Measurements from ENCODE around the gene ANKRD27.

Gene ANKRD27

GRCh38 chr19:32614916-32615315 is 60.1 kb downstream of the ANKRD27 start:
- Histone ChIP-seq H3K27ac (no peak overlapping the region), H3K4me2 (no peak overlapping the region), H3K27me3 (no peaks in the 10 kb centered on the region), H3K4me1 (no peaks in the 10 kb centered on the region), H3K4me3 (no peak overlapping the region), H3K9me3 (replicated peaks in 1 of 11) (peaks cover 0 to 12% (median 5%) of the 10 kb centered on the region in 11 experiments; a peak in 9 of 22 replicates), H3K36me3 (peaks cover 86 to 100% (median 92%) of the 10 kb centered on the region in 11 experiments), H4K20me1 (peaks cover 0 to 7% (median 0%) of the 10 kb centered on the region in 11 experiments; a peak in 1 of 22 replicates), H3K9ac (no peak overlapping the region)
- no peak for TF ChIP-seq Cebpa-rat (IDR thresholded peaks at IDR 0.05)

GRCh38 chr19:32613008-32613407 is 62.0 kb downstream of the ANKRD27 start:
- H3K36me3 ChIP-seq, result peaks cover 80 to 99% (median 90%) of the 10 kb centered on the region in 11 experiments
- TF ChIP-seq Cebpa-rat (IDR thresholded peaks at IDR 0.05), result no peak
- H3K4me1 ChIP-seq, result no peaks in the 10 kb centered on the region
- H3K4me3 ChIP-seq, result no peak overlapping the region
- no peak overlapping the region for H3K27ac ChIP-seq
- no peak overlapping the region for H3K4me2 ChIP-seq
- no peaks in the 10 kb centered on the region for H3K27me3 ChIP-seq
- H3K9ac ChIP-seq, result no peak overlapping the region
- H4K20me1 ChIP-seq, result no peaks in the 10 kb centered on the region
- H3K9me3 ChIP-seq (replicated peaks in 1 of 11), result peaks cover 0 to 12% (median 5%) of the 10 kb centered on the region in 11 experiments; a peak in 9 of 22 replicates

GRCh38 chr19:32611161-32611560 is 63.8 kb downstream of the ANKRD27 start:
- Histone ChIP-seq H3K27ac (no peak overlapping the region), H3K36me3 (peaks cover 81 to 99% (median 90%) of the 10 kb centered on the region in 11 experiments)
- no peak for TF ChIP-seq Cebpa-rat (IDR thresholded peaks at IDR 0.05)

GRCh38 chr19:32607479-32607878 is 67.5 kb downstream of the ANKRD27 start:
- H4K20me1 ChIP-seq, result peaks cover 0 to 14% (median 0%) of the 10 kb centered on the region in 11 experiments; a peak in 3 of 22 replicates
- no peak overlapping the region for H3K27ac ChIP-seq
- no peaks in the 10 kb centered on the region for H3K27me3 ChIP-seq
- no peaks in the 10 kb centered on the region for H3K4me1 ChIP-seq
- H3K4me2 ChIP-seq, result no peak overlapping the region
- H3K36me3 ChIP-seq, result peaks cover 81 to 99% (median 90%) of the 10 kb centered on the region in 11 experiments
- no peaks in the 10 kb centered on the region for H3K9me3 ChIP-seq (replicated peaks in 1 of 11)
- no peak overlapping the region for H3K4me3 ChIP-seq
- TF ChIP-seq Cebpa-rat (IDR thresholded peaks at IDR 0.05), result no peak
- H3K9ac ChIP-seq, result no peak overlapping the region

More at GRCh38 chr19:32611161-32611560, 63.8 kb downstream of the ANKRD27 start:
- H3K4me3 ChIP-seq, result no peak overlapping the region
- H3K9me3 ChIP-seq (replicated peaks in 1 of 11), result peaks cover 0 to 12% (median 5%) of the 10 kb centered on the region in 11 experiments; a peak in 9 of 22 replicates
- H4K20me1 ChIP-seq, result no peaks in the 10 kb centered on the region
- H3K27me3 ChIP-seq, result no peaks in the 10 kb centered on the region
- H3K4me1 ChIP-seq, result no peaks in the 10 kb centered on the region
- H3K4me2 ChIP-seq, result no peak overlapping the region
- no peak overlapping the region for H3K9ac ChIP-seq

- no peak overlapping the region for H3K4me2 ChIP-seq
- no peak for TF ChIP-seq Cebpa-rat (IDR thresholded peaks at IDR 0.05)
- no peak overlapping the region for H3K9ac ChIP-seq
- no peak overlapping the region for H3K4me3 ChIP-seq
- H3K27me3 ChIP-seq, result no peaks in the 10 kb centered on the region
- H3K9me3 ChIP-seq (replicated peaks in 1 of 11), result no peaks in the 10 kb centered on the region
- peaks cover 0 to 14% (median 0%) of the 10 kb centered on the region in 11 experiments; a peak in 3 of 22 replicates for H4K20me1 ChIP-seq
- no peaks in the 10 kb centered on the region for H3K4me1 ChIP-seq
- H3K27ac ChIP-seq, result no peak overlapping the region
- peaks cover 84 to 100% (median 92%) of the 10 kb centered on the region in 11 experiments for H3K36me3 ChIP-seq
Observed at GRCh38 chr19:32606289-32606688, 68.7 kb downstream of the ANKRD27 start.

GRCh38 chr19:32605544-32605943 is 69.4 kb downstream of the ANKRD27 start:
- no peak overlapping the region for H3K4me3 ChIP-seq
- no peak overlapping the region for H3K9ac ChIP-seq
- H3K27me3 ChIP-seq, result no peaks in the 10 kb centered on the region
- no peaks in the 10 kb centered on the region for H3K9me3 ChIP-seq (replicated peaks in 1 of 11)
- no peak overlapping the region for H3K4me2 ChIP-seq
- no peaks in the 10 kb centered on the region for H3K4me1 ChIP-seq
- no peak for TF ChIP-seq Cebpa-rat (IDR thresholded peaks at IDR 0.05)
- no peak overlapping the region for H3K27ac ChIP-seq
- peaks cover 0 to 14% (median 0%) of the 10 kb centered on the region in 11 experiments; a peak in 3 of 22 replicates for H4K20me1 ChIP-seq
- peaks cover 84 to 100% (median 92%) of the 10 kb centered on the region in 11 experiments for H3K36me3 ChIP-seq

GRCh38 chr19:32603961-32604360 is 71.0 kb downstream of the ANKRD27 start:
- Histone ChIP-seq H3K4me1 (no peaks in the 10 kb centered on the region), H3K27me3 (no peaks in the 10 kb centered on the region), H3K36me3 (peaks cover 89 to 100% (median 97%) of the 10 kb centered on the region in 11 experiments), H3K27ac (no peak overlapping the region), H4K20me1 (peaks cover 0 to 14% (median 0%) of the 10 kb centered on the region in 11 experiments; a peak in 4 of 22 replicates), H3K4me3 (no peak overlapping the region), H3K9ac (no peak overlapping the region), H3K4me2 (no peak overlapping the region), H3K9me3 (replicated peaks in 1 of 11) (no peaks in the 10 kb centered on the region)
- no peak for TF ChIP-seq Cebpa-rat (IDR thresholded peaks at IDR 0.05)

- Histone ChIP-seq H3K9me3 (replicated peaks in 1 of 11) (no peaks in the 10 kb centered on the region), H4K20me1 (peaks cover 0 to 25% (median 0%) of the 10 kb centered on the region in 11 experiments; a peak in 4 of 22 replicates), H3K36me3 (peaks cover 94 to 100% (median 99%) of the 10 kb centered on the region in 11 experiments), H3K9ac (no peak overlapping the region), H3K27ac (no peak overlapping the region), H3K27me3 (no peaks in the 10 kb centered on the region), H3K4me1 (no peaks in the 10 kb centered on the region), H3K4me3 (no peak overlapping the region), H3K4me2 (no peak overlapping the region)
- no peak for TF ChIP-seq Cebpa-rat (IDR thresholded peaks at IDR 0.05)
Observed at GRCh38 chr19:32599736-32600157, 75.2 kb downstream of the ANKRD27 start.

- H3K4me2 ChIP-seq, result no peak overlapping the region
- H4K20me1 ChIP-seq, result peaks cover 0 to 25% (median 0%) of the 10 kb centered on the region in 11 experiments; a peak in 4 of 22 replicates
- H3K9ac ChIP-seq, result no peak overlapping the region
- no peaks in the 10 kb centered on the region for H3K9me3 ChIP-seq (replicated peaks in 1 of 11)
- no peak overlapping the region for H3K27ac ChIP-seq
- H3K27me3 ChIP-seq, result no peaks in the 10 kb centered on the region
- TF ChIP-seq Cebpa-rat (IDR thresholded peaks at IDR 0.05), result no peak
- no peaks in the 10 kb centered on the region for H3K4me1 ChIP-seq
- H3K36me3 ChIP-seq, result peaks cover 94 to 100% (median 99%) of the 10 kb centered on the region in 11 experiments
- H3K4me3 ChIP-seq, result no peak overlapping the region
Observed at GRCh38 chr19:32599258-32599657, 75.7 kb downstream of the ANKRD27 start.

GRCh38 chr19:32598022-32598421 is 77.0 kb downstream of the ANKRD27 start:
- TF ChIP-seq Cebpa-rat (IDR thresholded peaks at IDR 0.05), result no peak
- H3K4me1 ChIP-seq, result no peaks in the 10 kb centered on the region
- H3K9me3 ChIP-seq (replicated peaks in 1 of 11), result no peaks in the 10 kb centered on the region
- peaks cover 0 to 13% (median 0%) of the 10 kb centered on the region in 11 experiments; a peak in 4 of 22 replicates for H4K20me1 ChIP-seq
- H3K27me3 ChIP-seq, result no peaks in the 10 kb centered on the region
- H3K4me3 ChIP-seq, result no peak overlapping the region
- no peak overlapping the region for H3K27ac ChIP-seq
- H3K4me2 ChIP-seq, result no peak overlapping the region
- peaks cover 91 to 100% (median 98%) of the 10 kb centered on the region in 11 experiments for H3K36me3 ChIP-seq
- H3K9ac ChIP-seq, result no peak overlapping the region

Measured in BLaER1 treated with 17β-estradiol and CSF1 and Interleukin-3, amounts not matched to agents 10 nM and 100 nM (cell line).